Measurements from ENCODE around the gene ACAD11.

- TF ChIP-seq CTCF (conservative IDR thresholded peaks at IDR 0.05 in 1 of 2, IDR thresholded peaks at IDR 0.05 in 1 of 2; ENCODE audit: extremely low read depth in 1 of 2, insufficient read depth in 1 of 2, low read depth in 1 of 2, low read length in 2 of 2) (no peak), EZH2 (IDR thresholded peaks at IDR 0.05; ENCODE audit: borderline replicate concordance, low read length) (no peak)
Measured at GRCh38 chr3:132625613-132626012, 34.0 kb downstream of the ACAD11 start.

Measured in mammary epithelial cell (primary cell).